ENCODE measurements around the gene JRKL.
"Not testable (repeated sequence)": the region's sequence is repeated elsewhere in the genome, so short reads cannot be mapped to it uniquely, and the experiment has no call there.

JRKL gene

DNA sequence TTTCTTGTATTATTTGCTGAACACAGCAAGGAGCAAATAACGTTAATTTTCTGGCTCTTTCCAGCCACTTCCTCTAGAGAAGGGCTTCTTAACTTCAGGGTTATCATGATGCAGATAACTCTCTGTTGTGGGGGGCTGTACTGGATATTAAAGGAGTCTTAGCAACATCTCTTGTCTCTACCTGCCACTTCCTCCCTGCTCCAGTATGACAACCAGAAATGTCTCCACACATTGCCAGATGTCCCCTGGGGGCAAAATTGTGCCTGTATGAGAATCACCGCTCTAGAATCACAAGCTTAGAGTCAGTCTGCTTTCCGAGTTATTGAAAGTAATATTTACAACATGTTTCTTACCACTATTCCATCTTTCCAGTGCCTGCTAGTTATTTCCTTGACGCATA is 6.8 kb downstream of the JRKL start:
- DNase-seq = no peak

GRCh38 chr11:96397863-96398262 is 8.1 kb downstream of the JRKL start:
- no peak for DNase-seq

DNA sequence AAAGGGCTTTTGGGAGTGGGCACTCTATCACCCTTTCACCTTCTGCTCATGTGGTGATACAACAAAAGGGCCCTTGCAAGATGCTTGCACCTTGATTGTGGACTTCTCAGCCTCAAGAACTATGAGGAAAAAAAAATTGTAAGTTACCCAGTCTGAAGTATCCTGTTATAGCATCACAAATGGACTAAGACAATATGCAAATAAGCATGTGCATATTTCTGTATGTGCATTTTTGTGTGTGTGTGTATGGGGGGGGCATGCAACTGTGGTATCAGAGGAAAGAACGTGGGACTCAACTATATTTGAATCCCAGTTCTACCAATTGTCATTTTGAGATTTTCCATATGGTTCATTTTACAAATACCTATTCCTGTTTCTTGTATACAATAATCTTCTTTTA is 10.9 kb downstream of the JRKL start:
- DNase-seq = no peak

DNA sequence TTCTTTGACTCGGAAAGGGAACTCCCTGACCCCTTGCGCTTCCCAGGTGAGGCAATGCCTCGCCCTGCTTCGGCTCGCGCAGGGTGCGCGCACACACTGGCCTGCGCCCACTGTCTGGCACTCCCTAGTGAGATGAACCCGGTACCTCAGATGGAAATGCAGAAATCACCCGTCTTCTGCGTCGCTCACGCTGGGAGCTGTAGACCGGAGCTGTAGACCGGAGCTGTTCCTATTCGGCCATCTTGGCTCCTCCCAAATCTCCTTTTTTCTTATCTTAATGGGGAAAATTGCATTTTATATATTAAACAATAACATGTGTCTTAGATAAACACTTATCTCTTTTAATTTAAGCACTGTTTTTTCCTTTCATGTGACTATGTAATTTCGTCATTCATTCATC is 21.6 kb downstream of the JRKL start:
- DNase-seq = not testable (repeated sequence)

GRCh38 chr11:96412761-96413381 is 23.1 kb downstream of the JRKL start:
- DNase-seq = no peak

GRCh38 chr11:96413408-96413807 is 23.6 kb downstream of the JRKL start:
- DNase-seq = no peak

- DNase-seq = no peak
These were observed 34.9 kb downstream of the JRKL start for GRCh38 chr11:96424693-96425092.

DNA sequence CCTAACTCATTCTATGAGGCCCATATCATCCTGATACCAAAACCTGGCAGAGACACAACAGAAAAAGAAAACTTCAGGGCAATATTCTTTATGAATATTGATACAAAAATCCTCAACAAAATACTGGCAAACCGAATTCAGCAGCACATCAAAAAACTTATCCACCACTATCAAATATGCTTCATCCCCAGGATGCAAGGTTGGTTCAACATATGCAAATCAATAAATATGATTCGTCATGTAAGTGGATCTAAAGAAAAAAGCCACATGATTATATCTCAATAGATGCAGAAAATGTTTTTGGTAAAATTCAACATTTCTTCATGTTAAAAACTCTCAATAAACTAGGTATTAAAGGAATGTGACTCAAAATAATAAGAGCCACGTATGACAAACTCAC is 40.9 kb downstream of the JRKL start:
- DNase-seq = no peak

DNA sequence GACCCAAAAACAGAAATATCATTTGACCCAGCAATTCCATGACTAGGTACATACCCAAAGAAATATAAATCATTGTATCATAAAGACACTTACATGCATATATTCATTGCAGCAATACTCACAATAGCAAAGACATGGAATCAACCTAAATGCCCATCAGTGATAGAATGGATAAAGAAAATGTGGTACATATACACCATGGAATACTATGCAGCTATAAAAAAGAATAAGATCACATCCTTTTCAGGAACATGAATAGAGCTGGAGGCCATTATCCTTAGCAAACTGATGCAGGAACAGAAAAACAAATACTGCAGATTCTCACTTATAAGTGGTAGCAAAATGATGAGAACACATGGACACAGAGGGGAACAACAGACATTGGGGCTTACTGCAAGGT is 42.8 kb downstream of the JRKL start:
- DNase-seq = not testable (repeated sequence)
